NB4 (cell line): ENCODE results near the gene STIM2.

Source experiments
- CTCF ChIP-seq: IDR thresholded peaks from one replicate; pipeline ENCODE4 v1.5.1; 2012; ENCODE audit warnings: low read depth, low read length
- MAX ChIP-seq: IDR thresholded peaks from 2 replicates; pipeline ENCODE4 v1.6.1; 2011; ENCODE audit warnings: low read depth, low read length
- MYC ChIP-seq: IDR thresholded peaks from 2 replicates; pipeline ENCODE4 v1.6.1; 2011; ENCODE audit warnings: low read depth, low read length
- POLR2A ChIP-seq: IDR thresholded peaks from 2 replicates; pipeline ENCODE4 v1.6.1; 2011; ENCODE audit warnings: mild to moderate bottlenecking; ENCODE audit not compliant: insufficient read length; ENCODE audit errors: extremely low read depth

- TF ChIP-seq CTCF (no peak), POLR2A (no peak), MAX (no peak), MYC (no peak)
Measured at GRCh38 chr4:26978387-26979053, 117.9 kb downstream of the STIM2 start.
